HL-60 (cell line): ENCODE data around the gene AFG3L2.

Experiments
- DNase-seq, 2 experiments: peaks; one replicate each; pipeline ENCODE4 v3.0.0-alpha.2; 2010 to 2020; ENCODE audit warnings: low read depth in 1 of 2, low spot score in 1 of 2
- H3K27ac ChIP-seq: fragments of 250-450 bp; sonication (Bioruptor Pico); replicated peaks from 2 replicates; pipeline ENCODE4 v1.5.1; 2020; ENCODE audit warnings: mild to moderate bottlenecking, moderate library complexity
- H3K27me3 ChIP-seq: fragments of 250-450 bp; sonication (Bioruptor Pico); 2 replicates; pipeline ENCODE4 v1.5.1; 2021; ENCODE audit warnings: mild to moderate bottlenecking, moderate library complexity; ENCODE audit not compliant: insufficient read depth, poor library complexity, severe bottlenecking
- H3K4me3 ChIP-seq: replicated peaks from 2 replicates; pipeline ENCODE4 v1.5.1; 2011; ENCODE audit warnings: mild to moderate bottlenecking, control low read depth, low read length; ENCODE audit not compliant: insufficient read depth
- CTCF ChIP-seq: IDR thresholded peaks from one replicate; pipeline ENCODE4 v1.5.1; 2011; ENCODE audit warnings: low read length, control low read depth, inconsistent platforms; ENCODE audit not compliant: insufficient read depth
- GABPA ChIP-seq: IDR thresholded peaks from 2 replicates; pipeline ENCODE4 v1.6.1; 2012; ENCODE audit warnings: low read depth
- POLR2AphosphoS5 ChIP-seq: IDR thresholded peaks from 2 replicates; pipeline ENCODE4 v1.6.1; 2012; ENCODE audit warnings: low read depth
- REST ChIP-seq: IDR thresholded peaks from 2 replicates; pipeline ENCODE4 v1.6.1; 2012; ENCODE audit warnings: low read depth; ENCODE audit not compliant: insufficient replicate concordance
- SPI1 ChIP-seq: IDR thresholded peaks from 2 replicates; pipeline ENCODE4 v1.6.1; 2012; ENCODE audit warnings: low read depth, mild to moderate bottlenecking, borderline replicate concordance

AFG3L2 gene

GRCh38 chr18:12397254-12397653 lies 20.2 kb upstream of the AFG3L2 start:
- no peak for DNase-seq
- Histone ChIP-seq H3K4me3 (no peak overlapping the region), H3K27me3 (peaks cover 20% of the 10 kb centered on the region), H3K27ac (no peak overlapping the region)
- TF ChIP-seq CTCF (no peak), REST (no peak), POLR2AphosphoS5 (no peak), GABPA (no peak), SPI1 (no peak)

GRCh38 chr18:12394428-12394827 lies 17.4 kb upstream of the AFG3L2 start:
- Histone ChIP-seq H3K27me3 (peaks cover 14% of the 10 kb centered on the region), H3K4me3 (no peak overlapping the region), H3K27ac (no peak overlapping the region)
- TF ChIP-seq CTCF: peak; percentile 57
- no peak for TF ChIP-seq GABPA
- TF ChIP-seq SPI1: no peak
- TF ChIP-seq POLR2AphosphoS5: no peak
- TF ChIP-seq REST: no peak
- peak in 1 of 2 experiments; percentile 33 for DNase-seq

GRCh38 chr18:12393998-12394397 lies 17.0 kb upstream of the AFG3L2 start:
- Histone ChIP-seq H3K27me3 (peaks cover 14% of the 10 kb centered on the region), H3K27ac (no peak overlapping the region), H3K4me3 (no peak overlapping the region)
- no peak for DNase-seq
- TF ChIP-seq GABPA: no peak
- TF ChIP-seq SPI1: no peak
- no peak for TF ChIP-seq CTCF
- no peak for TF ChIP-seq REST
- no peak for TF ChIP-seq POLR2AphosphoS5
